Aorta (tissue), 5 donors: ENCODE measurements around the gene RNF4. TPM values are rescaled to one million over a fixed set of nuclear protein-coding genes. Genes with fewer than 3 reads are reported as not detected.
A peak's percentile ranks its signal among the peaks of the same experiment; 100 is the strongest.

Source experiments
- ATAC-seq: fragments of 200-7000 bp; cut with Tn5 transposase; one replicate; pipeline ENCODE4 v1.9.1; 2022; ENCODE audit warnings: moderate library complexity; ENCODE audit not compliant: low FRiP score
- DNase-seq, 2 donors: peaks; one replicate each; pipeline ENCODE4 v3.0.0-alpha.2; 2020
- H3K27ac ChIP-seq, 2 donors: one replicate each; pipeline ENCODE4 v1.5.1; 2013; ENCODE audit warnings: low read length in 2 of 2, mild to moderate bottlenecking in 2 of 2, moderate library complexity in 2 of 2, control low read depth in 1 of 2, inconsistent platforms in 1 of 2, low read depth in 1 of 2
- H3K27me3 ChIP-seq, 2 donors: one replicate each; pipeline ENCODE4 v1.6.1; 2013; ENCODE audit warnings: control low read depth in 1 of 2, low read length in 1 of 2, mild to moderate bottlenecking in 1 of 2, moderate library complexity in 1 of 2; ENCODE audit not compliant: insufficient read depth in 2 of 2, control insufficient read depth in 1 of 2
- H3K36me3 ChIP-seq, 2 donors: one replicate each; pipeline ENCODE4 v1.6.1; 2013; ENCODE audit warnings: control low read depth in 1 of 2, low read length in 1 of 2, mild to moderate bottlenecking in 1 of 2; ENCODE audit not compliant: insufficient read depth in 2 of 2, control insufficient read depth in 1 of 2
- H3K4me1 ChIP-seq, 2 donors: one replicate each; pipeline ENCODE4 v1.6.1; 2013; ENCODE audit warnings: low read length in 2 of 2, control low read depth in 1 of 2, mild to moderate bottlenecking in 1 of 2, moderate library complexity in 1 of 2; ENCODE audit not compliant: insufficient read depth in 2 of 2, control insufficient read depth in 1 of 2
- H3K4me3 ChIP-seq, 2 donors: one replicate each; pipeline ENCODE4 v1.5.1; 2013; ENCODE audit warnings: low read length in 2 of 2, control low read depth in 1 of 2, mild to moderate bottlenecking in 1 of 2
- H3K9me3 ChIP-seq: one replicate; pipeline ENCODE4 v1.6.1; 2013; ENCODE audit warnings: mild to moderate bottlenecking, low read length; ENCODE audit not compliant: control insufficient read depth
- WGBS, 2 donors: extraction: QIAGEN DNeasy Blood & Tissue Kit; methylation state at CpG; one replicate each; pipeline ENCODE4 v1.1.7; 2013; 5-methylcytosine and 5-hydroxymethylcytosine counted together
- intact Hi-C, 2 donors: fragments of 100-400 bp; cut with DNase I; formaldehyde crosslinking; loops; one replicate each; pipeline versions ENCODE4 v1.14.2 to v1.15.0; 2022
- long read RNA-seq, 2 donors: library from polyadenylated mRNA; unstranded; transcript quantifications; one replicate each; pipeline ENCODE4 v2.0.0, GENCODE V29; 2020 to 2021
- polyA plus RNA-seq, 2 donors: library from polyadenylated mRNA; stranded (reverse); fragments of 200-250 nt; gene quantifications; one replicate each; pipeline ENCODE4 v1.2.3, GENCODE V29; 2013
- total RNA-seq, 2 donors: library from RNA; stranded (reverse); fragmentation: NEBNext Ultra II Directional; extraction: Animal tissue kit (Norgen Biotek cat#: 25700); gene quantifications; one replicate each; pipeline ENCODE4 v1.2.1, GENCODE V29; 2021
- donor health status: healthy with polysubstance abuse.
- donor health status: Bipolar disorder and iron deficiency.
- donor health status: DM: no; HTN: no; CAD: no.
- donor health status: DM: no; HTN: no; CAD: no.
- donor health status: DM: yes; HTN: yes; CAD: no.

The RNF4 gene, protein sequence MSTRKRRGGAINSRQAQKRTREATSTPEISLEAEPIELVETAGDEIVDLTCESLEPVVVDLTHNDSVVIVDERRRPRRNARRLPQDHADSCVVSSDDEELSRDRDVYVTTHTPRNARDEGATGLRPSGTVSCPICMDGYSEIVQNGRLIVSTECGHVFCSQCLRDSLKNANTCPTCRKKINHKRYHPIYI
- total RNA-seq (10 to 100 TPM; 50.7 to 52.5 TPM), polyA plus RNA-seq (10 to 100 TPM; 18.9 to 21.1 TPM)
- long read RNA-seq, donor 1, partial matches to known transcripts: 13 of 99 reads
- long read RNA-seq, donor 1, other reads (novel, unspliced or antisense): 86 of 99 reads
- long read RNA-seq, donor 2, partial matches to known transcripts: 3 of 35 reads
- long read RNA-seq, donor 2, other reads (novel, unspliced or antisense): 32 of 35 reads

DNA sequence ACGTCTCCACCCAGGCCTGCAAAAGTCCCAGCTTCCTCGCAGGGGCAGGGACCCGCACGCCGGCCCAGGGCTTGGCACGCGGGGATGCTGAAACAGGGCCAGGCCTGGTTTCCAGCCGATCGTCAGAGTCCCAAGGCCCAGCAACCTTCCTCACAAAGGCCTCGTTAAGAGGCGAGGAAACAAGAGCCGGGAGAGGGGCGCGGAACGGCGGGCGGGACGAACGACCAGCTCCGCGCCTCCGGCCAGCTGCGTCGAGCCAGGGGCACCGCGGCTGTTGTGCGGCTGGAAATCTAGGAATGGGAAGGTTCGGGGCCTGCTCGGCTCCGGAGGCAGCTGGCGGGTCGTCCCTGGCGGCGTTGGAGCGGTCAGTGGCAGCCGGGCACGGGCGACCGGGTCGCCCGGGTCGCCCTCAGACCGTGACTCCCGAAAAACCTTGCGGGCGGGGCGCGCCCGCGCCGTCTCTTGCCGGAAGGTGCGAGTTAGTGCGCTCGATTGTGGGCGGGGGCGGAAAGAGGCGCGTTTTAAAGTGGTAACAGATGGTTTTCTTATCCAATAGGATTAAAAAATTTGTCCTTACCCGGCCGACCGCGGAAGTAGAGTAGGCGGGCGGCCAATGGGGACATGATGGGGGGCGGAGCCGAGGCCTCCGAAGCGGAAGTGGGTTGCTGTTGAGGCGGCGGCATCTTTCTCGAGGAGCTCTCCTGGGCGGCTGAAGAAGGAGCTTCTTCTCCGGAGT lies at the start of gene RNF4:
Gene RNF4 (plus strand): TSS at position 651 of the 736 bp plus-strand sequence. CDS start 21,388 bp downstream, outside the sequence.
- WGBS, 2 donors: 0% methylated on average over 61 to 74 of the region's 74 CpGs
- intact Hi-C loops: loop anchor here (1.0 to 10.0 kb wide), 3 partner anchors 68 to 246 kb away; partner anchors contain the start of gene FAM193A (in 1 of the 2)
- peak; percentile 96 for ATAC-seq
- H3K27me3 ChIP-seq: no peaks in the 10 kb centered on the region
- peak within 1 kb of the TSS; percentile 79 to 87 for H3K4me3 ChIP-seq
- H3K4me1 ChIP-seq: peaks cover 0 to 3% of the 10 kb centered on the region in 2 donors
- peak within 1 kb of the TSS; percentile 23 to 41 for H3K27ac ChIP-seq
- no peaks in the 10 kb centered on the region for H3K9me3 ChIP-seq
- DNase-seq: peak; percentile 98
- no peaks in the 10 kb centered on the region for H3K36me3 ChIP-seq

DNA sequence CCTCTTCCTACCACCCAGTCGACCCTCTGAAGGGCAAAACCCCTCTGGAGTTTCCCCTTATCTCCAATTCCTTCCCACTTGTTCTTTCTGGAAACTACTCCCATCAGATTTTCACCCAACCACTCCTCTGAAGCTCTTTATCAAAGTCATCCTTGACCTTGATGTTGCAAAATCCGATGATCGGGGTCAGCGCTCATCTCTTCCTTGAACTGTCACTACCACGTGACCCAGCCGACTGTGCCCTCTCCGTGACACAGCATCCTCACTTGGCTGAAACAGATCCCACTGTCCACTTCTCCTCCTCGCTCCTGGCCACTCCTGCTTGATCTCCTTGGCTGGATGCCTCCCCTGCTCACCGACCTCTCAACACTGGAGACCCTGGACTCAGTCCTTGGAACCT lies 49.1 kb upstream of the RNF4 start:
- Histone ChIP-seq H3K4me1 (peaks cover 0 to 3% of the 10 kb centered on the region in 2 donors), H3K27me3 (no peaks in the 10 kb centered on the region), H3K27ac (no peak overlapping the region), H3K4me3 (no peak overlapping the region), H3K36me3 (no peaks in the 10 kb centered on the region), H3K9me3 (no peaks in the 10 kb centered on the region)
- ATAC-seq (no peak), DNase-seq (no peak)
- intact Hi-C loops: loop anchor here (2.0 to 10.0 kb wide), 3 partner anchors 117 to 158 kb away; partner anchors contain the start of genes MXD4 (in 2 of the 2) and FAM193A (in 1 of the 2)
- 55 to 58% methylated on average over 9 of the region's 9 CpGs for WGBS, 2 donors

DNA sequence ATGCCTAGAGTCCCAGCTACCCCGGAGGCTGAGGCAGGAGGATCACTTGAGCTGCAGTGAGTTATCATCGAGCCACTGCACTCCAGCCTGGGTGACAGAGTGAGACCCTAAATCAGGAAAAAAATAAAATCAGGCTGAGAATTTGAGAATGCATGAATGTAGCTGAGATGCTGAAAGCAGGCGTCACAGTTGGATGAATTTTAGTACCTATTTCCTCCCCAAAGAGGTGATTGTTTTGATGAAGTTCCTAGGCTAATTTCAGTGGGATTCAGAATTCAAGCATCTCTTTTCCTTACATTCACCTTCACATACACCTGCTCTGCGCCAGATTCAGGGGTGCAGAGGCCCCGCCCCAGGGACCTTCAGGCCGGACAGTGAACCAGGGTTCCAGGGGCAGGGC lies 47.0 kb upstream of the RNF4 start:
- no peak for DNase-seq
- no peak overlapping the region for H3K4me3 ChIP-seq
- intact Hi-C loops: no loop called here
- no peak overlapping the region for H3K27ac ChIP-seq
- H3K27me3 ChIP-seq: no peaks in the 10 kb centered on the region
- 80 to 84% methylated on average over 6 of the region's 6 CpGs for WGBS, 2 donors
- no peaks in the 10 kb centered on the region for H3K36me3 ChIP-seq
- H3K4me1 ChIP-seq: peaks cover 0 to 3% of the 10 kb centered on the region in 2 donors
- ATAC-seq: no peak
- H3K9me3 ChIP-seq: no peaks in the 10 kb centered on the region

DNA sequence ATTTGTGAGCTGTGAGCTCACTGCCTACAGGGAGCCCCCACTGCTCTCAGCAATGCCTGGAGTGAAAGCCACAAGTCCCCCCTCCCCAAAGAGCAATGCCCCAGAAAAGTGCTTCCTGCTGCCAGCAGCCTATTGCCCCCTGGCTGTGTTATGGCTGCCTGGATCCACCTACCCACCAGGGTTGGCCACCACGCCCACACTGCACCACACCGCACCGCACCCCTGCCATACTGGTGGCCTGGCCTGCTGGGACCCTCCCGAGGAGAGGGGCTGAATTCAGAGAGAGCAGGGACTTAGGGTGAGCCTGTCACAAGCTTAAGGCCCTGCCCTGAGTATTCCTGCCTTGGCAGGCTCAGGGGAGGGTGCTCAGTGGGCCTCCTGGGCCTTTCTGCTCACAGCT lies 45.8 kb upstream of the RNF4 start:
- DNase-seq (no peak), ATAC-seq (no peak)
- no peaks in the 10 kb centered on the region for H3K9me3 ChIP-seq
- no peak overlapping the region for H3K27ac ChIP-seq
- H3K4me3 ChIP-seq: no peak overlapping the region
- intact Hi-C loops: no loop called here
- peaks cover 0 to 3% of the 10 kb centered on the region in 2 donors for H3K4me1 ChIP-seq
- no peaks in the 10 kb centered on the region for H3K27me3 ChIP-seq
- whole genome bisulfite sequencing, 2 donors: 80 to 88% methylated on average over 4 of the region's 4 CpGs
- H3K36me3 ChIP-seq: no peaks in the 10 kb centered on the region

DNA sequence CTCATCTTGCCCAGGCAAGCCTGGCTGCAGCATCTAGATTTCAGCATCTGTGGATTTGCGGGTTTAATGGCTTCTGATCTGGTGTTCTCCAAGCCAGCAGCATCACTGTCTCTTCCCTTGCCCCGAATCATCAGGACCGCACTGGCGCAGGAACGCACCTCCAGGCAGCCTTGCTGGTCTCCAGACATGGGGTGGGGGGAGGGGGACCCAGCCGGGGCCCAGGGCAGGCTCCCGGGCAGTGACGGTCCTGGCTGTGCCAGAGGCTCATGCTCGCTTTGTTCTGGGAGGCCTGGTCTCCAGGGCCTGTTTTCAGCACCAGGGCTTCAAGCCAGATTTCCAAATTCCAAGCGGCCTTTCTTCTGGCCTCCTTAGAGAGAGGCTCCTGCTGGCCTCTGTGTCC lies 45.2 kb upstream of the RNF4 start:
- peaks cover 0 to 3% of the 10 kb centered on the region in 2 donors for H3K4me1 ChIP-seq
- no peak overlapping the region for H3K27ac ChIP-seq
- WGBS, 2 donors: 67 to 81% methylated on average over 10 of the region's 10 CpGs
- H3K27me3 ChIP-seq: no peaks in the 10 kb centered on the region
- no peak for ATAC-seq
- H3K9me3 ChIP-seq: no peaks in the 10 kb centered on the region
- H3K4me3 ChIP-seq: no peak overlapping the region
- no peak for DNase-seq
- no peaks in the 10 kb centered on the region for H3K36me3 ChIP-seq
- intact Hi-C loops: no loop called here

DNA sequence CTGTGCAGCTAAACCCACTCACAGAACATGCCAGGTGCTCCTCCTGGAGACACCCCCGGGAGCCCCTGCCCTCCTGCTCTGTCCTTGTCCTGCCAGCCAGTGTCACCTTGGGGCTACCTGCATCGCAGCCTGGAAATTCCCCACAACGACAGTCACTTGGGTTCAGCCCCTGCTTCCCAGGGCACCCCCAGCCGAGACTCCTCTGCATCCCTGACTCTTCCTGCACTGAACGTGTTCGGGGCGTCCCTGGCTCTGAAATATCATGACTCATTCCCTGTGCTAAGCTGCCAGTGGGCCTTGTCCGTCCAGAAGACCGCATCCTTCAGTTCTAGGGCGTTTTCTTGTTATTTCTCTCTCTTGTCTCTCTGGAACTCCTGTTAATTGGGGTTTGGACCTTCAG lies 44.3 kb upstream of the RNF4 start:
- DNase-seq: no peak
- Histone ChIP-seq H3K4me3 (no peak overlapping the region), H3K27me3 (no peaks in the 10 kb centered on the region), H3K27ac (no peak overlapping the region), H3K4me1 (no peaks in the 10 kb centered on the region), H3K36me3 (no peaks in the 10 kb centered on the region), H3K9me3 (no peaks in the 10 kb centered on the region)
- ATAC-seq: no peak
- 71 to 77% methylated on average over 10 of the region's 10 CpGs for WGBS, 2 donors
- intact Hi-C loops: no loop called here

DNA sequence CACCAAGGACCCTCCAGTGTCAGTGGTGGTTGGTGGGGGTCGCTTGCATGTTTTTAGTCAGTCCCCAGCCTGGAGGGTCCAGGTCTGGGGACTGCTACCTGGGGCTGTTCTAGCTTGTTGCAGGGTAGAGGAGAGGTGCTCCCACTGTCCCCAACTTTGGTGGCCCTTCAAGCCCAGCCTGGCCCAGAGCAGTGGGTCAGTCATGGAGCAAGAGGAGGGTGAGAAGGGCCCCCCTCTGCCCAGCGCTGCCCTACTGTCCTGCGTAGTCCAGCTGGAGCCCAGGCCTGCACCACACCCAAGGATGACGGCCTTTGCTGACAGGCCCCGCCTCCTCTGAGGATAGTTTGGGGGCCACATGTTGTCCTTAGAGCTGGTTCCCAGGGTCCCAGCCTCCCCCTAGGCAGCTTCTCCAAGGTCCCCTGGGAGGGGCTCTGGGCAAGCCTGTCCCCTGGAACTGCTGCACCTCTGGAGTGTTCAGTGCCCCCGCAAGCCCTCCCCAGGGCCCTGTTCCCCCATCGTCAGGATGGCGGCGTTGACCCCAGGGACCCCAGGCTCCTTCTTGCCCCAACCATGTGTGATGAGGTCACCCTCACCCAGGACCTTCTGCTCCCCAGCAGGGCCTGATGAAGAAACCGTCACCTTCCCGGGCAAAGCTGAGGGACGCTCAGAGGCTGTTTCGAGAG lies 43.4 kb upstream of the RNF4 start:
- Histone ChIP-seq H3K27ac (no peak overlapping the region), H3K27me3 (no peaks in the 10 kb centered on the region), H3K4me1 (no peaks in the 10 kb centered on the region), H3K9me3 (no peaks in the 10 kb centered on the region), H3K36me3 (no peaks in the 10 kb centered on the region), H3K4me3 (no peak overlapping the region)
- intact Hi-C loops: no loop called here
- 95% methylated on average over 13 of the region's 13 CpGs for WGBS, 2 donors
- ATAC-seq: no peak
- DNase-seq: no peak

DNA sequence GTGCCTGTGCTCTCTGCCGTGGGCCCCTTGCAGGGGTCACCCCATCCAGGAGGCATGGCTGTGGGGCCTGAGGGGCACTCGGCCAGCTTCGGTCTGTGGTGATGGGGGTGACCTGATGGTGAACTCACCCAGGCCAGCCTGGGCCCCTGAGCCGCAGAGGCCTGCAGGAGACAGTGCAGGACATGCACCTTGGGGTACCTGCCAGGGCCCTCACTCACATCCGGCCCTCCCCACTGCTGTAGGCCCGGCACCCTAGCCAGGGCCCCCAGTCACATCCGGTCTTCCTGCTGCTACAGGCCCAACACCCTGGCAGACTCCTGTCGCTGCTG lies 42.9 kb upstream of the RNF4 start:
- DNase-seq (no peak), ATAC-seq (peak; percentile 40)
- H3K4me1 ChIP-seq: no peaks in the 10 kb centered on the region
- H3K36me3 ChIP-seq: no peaks in the 10 kb centered on the region
- WGBS, 2 donors: 91% methylated on average over 8 of the region's 8 CpGs
- H3K27me3 ChIP-seq: no peaks in the 10 kb centered on the region
- intact Hi-C loops: no loop called here
- H3K9me3 ChIP-seq: no peaks in the 10 kb centered on the region
- no peak overlapping the region for H3K4me3 ChIP-seq
- H3K27ac ChIP-seq: no peak overlapping the region
